Measurements from ENCODE around the gene SENP8.

DNA sequence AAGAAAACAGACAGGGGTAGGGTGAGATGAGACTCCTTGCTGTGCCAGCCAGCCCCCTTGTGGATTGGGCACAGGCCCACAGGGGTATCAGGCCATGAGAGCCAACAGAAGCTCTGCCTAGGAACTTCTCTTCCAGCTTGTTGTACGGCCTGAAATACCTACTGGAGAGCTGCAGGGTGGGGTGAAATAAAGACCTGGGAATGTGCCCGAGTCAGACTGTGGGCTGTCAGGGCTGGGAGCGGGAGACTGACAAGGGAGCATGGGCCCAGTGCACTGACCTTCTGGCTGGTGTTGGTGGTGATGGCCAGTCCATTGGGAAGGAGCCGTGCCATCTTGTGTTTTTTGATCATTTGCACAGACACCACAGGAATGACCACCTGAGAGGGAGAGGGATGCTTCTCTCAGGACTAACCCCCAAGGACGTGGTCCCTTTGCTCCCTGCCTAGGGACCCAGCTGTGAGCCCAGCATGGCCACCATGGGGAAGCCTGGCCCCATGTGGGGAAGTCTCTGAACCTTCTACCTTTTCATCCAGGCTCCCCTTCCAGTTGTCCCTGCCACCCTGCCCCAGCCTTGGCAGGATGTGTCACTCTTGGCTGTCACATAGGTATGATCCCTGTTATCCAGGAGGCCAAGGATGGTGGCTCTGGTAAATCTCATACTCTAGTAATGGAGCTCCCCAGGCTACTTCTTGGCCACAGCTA, 48.7 kb downstream of the SENP8 start:
- TF ChIP-seq, protein P1, sequence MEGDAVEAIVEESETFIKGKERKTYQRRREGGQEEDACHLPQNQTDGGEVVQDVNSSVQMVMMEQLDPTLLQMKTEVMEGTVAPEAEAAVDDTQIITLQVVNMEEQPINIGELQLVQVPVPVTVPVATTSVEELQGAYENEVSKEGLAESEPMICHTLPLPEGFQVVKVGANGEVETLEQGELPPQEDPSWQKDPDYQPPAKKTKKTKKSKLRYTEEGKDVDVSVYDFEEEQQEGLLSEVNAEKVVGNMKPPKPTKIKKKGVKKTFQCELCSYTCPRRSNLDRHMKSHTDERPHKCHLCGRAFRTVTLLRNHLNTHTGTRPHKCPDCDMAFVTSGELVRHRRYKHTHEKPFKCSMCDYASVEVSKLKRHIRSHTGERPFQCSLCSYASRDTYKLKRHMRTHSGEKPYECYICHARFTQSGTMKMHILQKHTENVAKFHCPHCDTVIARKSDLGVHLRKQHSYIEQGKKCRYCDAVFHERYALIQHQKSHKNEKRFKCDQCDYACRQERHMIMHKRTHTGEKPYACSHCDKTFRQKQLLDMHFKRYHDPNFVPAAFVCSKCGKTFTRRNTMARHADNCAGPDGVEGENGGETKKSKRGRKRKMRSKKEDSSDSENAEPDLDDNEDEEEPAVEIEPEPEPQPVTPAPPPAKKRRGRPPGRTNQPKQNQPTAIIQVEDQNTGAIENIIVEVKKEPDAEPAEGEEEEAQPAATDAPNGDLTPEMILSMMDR (IDR thresholded peaks at IDR 0.05; ENCODE audit: insufficient read depth, low read length, poor library complexity, severe bottlenecking) = no peak
- TF ChIP-seq EZH2phosphoT487 (conservative IDR thresholded peaks at IDR 0.05; ENCODE audit: low read length) = no peak
